ENCODE data around the gene BACH1. TPM values are rescaled to one million over a fixed set of nuclear protein-coding genes. Genes with fewer than 3 reads are reported as not detected.

BACH1 gene
- total and polyA plus RNA-seq, 10 of the 15 experiments (the other 5 are each of a cell fraction or from before 2014, with no cell fraction given), result 3.2 to 25.7 (median 10.5) TPM

GRCh38 chr21:29313662-29314408, 15.1 kb downstream of the BACH1 start:
- Histone ChIP-seq H3K9ac (ENCODE audit: control insufficient read depth, insufficient read depth, low read length) (no peak overlapping the region), H2AFZ (ENCODE audit: control insufficient read depth, low read depth, low read length) (no peak overlapping the region), H3K79me2 (ENCODE audit: control insufficient read depth, insufficient read depth, low read length) (peaks cover 96% of the 10 kb centered on the region), H3K4me1 (ENCODE audit: control insufficient read depth, insufficient read depth, low read length) (no peaks in the 10 kb centered on the region), H3K27ac (ENCODE audit: control insufficient read depth, insufficient read depth) (no peak overlapping the region), H3K4me2 (ENCODE audit: control insufficient read depth, insufficient read depth) (no peak overlapping the region), H3K4me3 (no peak overlapping the region), H3K27me3 (replicated peaks in 1 of 2; ENCODE audit: control insufficient read depth in 2 of 2, insufficient read depth in 2 of 2, low read length in 1 of 2) (no peaks in the 10 kb centered on the region), H3K36me3 (ENCODE audit: control insufficient read depth in 2 of 2, insufficient read depth in 2 of 2, low read length in 1 of 2) (0 out of 4 replicates have a peak, but pooled peaks cover 0 to 4% of the 10 kb centered on the region in 2 experiments), H3K9me3 (replicated peaks; ENCODE audit: control insufficient read depth, insufficient read depth, low read length) (peaks cover 5% of the 10 kb centered on the region; the same call in 1 of the 3 replicates), H4K20me1 (ENCODE audit: control insufficient read depth, insufficient read depth) (no peaks in the 10 kb centered on the region)
- CTCF ChIA-PET, result interaction anchor here (0.7 to 1.6 kb wide), 7 partner anchors 9 to 224 kb away, joined by 3 to 6 read pairs (median 4); no protein-coding TSS in a partner anchor
- in situ Hi-C loops (cut with MboI), result no loop called here
- SMC1A ChIA-PET (ENCODE audit: uncharacterized antibody, unreplicated experiment), result interaction anchor here (0.6 to 7.0 kb wide), 16 partner anchors 11 to 352 kb away, joined by 3 to 85 read pairs (median 4); no protein-coding TSS in a partner anchor
- WGBS (ENCODE audit: insufficient coverage, insufficient replicate concordance, low lambda C conversion rate, missing lambda C conversion rate), result 100% methylated on average over 2 of the region's 2 CpGs
- TF ChIP-seq POLR2AphosphoS5 (IDR thresholded peaks at IDR 0.05; ENCODE audit: low read length) (peak; percentile 54; the same call in 1 of the 2 replicates), BMI1 (IDR thresholded peaks at IDR 0.05; ENCODE audit: borderline replicate concordance) (no peak)
- no TSS peak for BruUV-seq (replicated peaks)
- ATAC-seq, result no peak
- intact Hi-C loops (cut with micrococcal nuclease; ENCODE audit: unreplicated experiment), result no loop called here
- POLR2A ChIA-PET, result interaction anchor here (0.6 to 6.8 kb wide), 6 partner anchors 12 to 150 kb away, joined by 3 to 41 read pairs (median 4); no protein-coding TSS in a partner anchor
- no peak for DNase-seq (ENCODE audit: low read depth, low spot score)
- RAD21 ChIA-PET (ENCODE audit: unreplicated experiment), result interaction anchor here (0.9 to 4.0 kb wide), 6 partner anchors 8 to 79 kb away, joined by 3 to 42 read pairs (median 6); partner anchors contain the start of gene BACH1
- FAIRE-seq, result no peak

- SMC1A ChIA-PET (ENCODE audit: uncharacterized antibody, unreplicated experiment), result interaction anchor here (1.0 to 7.0 kb wide), 6 partner anchors 13 to 227 kb away, joined by 3 to 85 read pairs (median 5); no protein-coding TSS in a partner anchor
- RAD21 ChIA-PET (ENCODE audit: unreplicated experiment), result interaction anchor here (0.7 to 4.0 kb wide), 4 partner anchors 10 to 80 kb away, joined by 3 to 42 read pairs (median 8); partner anchors contain the start of gene BACH1
- no peak for DNase-seq (ENCODE audit: low read depth, low spot score)
- Histone ChIP-seq H4K20me1 (ENCODE audit: control insufficient read depth, insufficient read depth) (no peaks in the 10 kb centered on the region), H3K4me1 (ENCODE audit: control insufficient read depth, insufficient read depth, low read length) (no peaks in the 10 kb centered on the region), H3K27me3 (replicated peaks in 1 of 2; ENCODE audit: control insufficient read depth in 2 of 2, insufficient read depth in 2 of 2, low read length in 1 of 2) (no peaks in the 10 kb centered on the region), H3K9ac (ENCODE audit: control insufficient read depth, insufficient read depth, low read length) (no peak overlapping the region), H2AFZ (ENCODE audit: control insufficient read depth, low read depth, low read length) (no peak overlapping the region), H3K9me3 (replicated peaks; ENCODE audit: control insufficient read depth, insufficient read depth, low read length) (peaks cover 5% of the 10 kb centered on the region; the same call in 1 of the 3 replicates), H3K4me3 (no peak overlapping the region), H3K36me3 (ENCODE audit: control insufficient read depth in 2 of 2, insufficient read depth in 2 of 2, low read length in 1 of 2) (0 out of 4 replicates have a peak, but pooled peaks cover 0 to 4% of the 10 kb centered on the region in 2 experiments), H3K27ac (ENCODE audit: control insufficient read depth, insufficient read depth) (no peak overlapping the region; the same call in 1 of the 2 replicates), H3K79me2 (ENCODE audit: control insufficient read depth, insufficient read depth, low read length) (peaks cover 93% of the 10 kb centered on the region), H3K4me2 (ENCODE audit: control insufficient read depth, insufficient read depth) (no peak overlapping the region)
- TF ChIP-seq POLR2AphosphoS5 (IDR thresholded peaks at IDR 0.05; ENCODE audit: low read length) (peak; percentile 66), PKNOX1 (IDR thresholded peaks at IDR 0.05) (0 out of 2 replicates have a peak, but pooled peaks have one; percentile 11), ZNF24 (IDR thresholded peaks at IDR 0.05) (no peak)
- in situ Hi-C loops (cut with MboI), result no loop called here
- CTCF ChIA-PET, result interaction anchor here (0.6 to 1.6 kb wide), 6 partner anchors 8 to 293 kb away, joined by 3 to 6 read pairs (median 4); no protein-coding TSS in a partner anchor
- BruUV-seq (replicated peaks), result no TSS peak
- intact Hi-C loops (cut with micrococcal nuclease; ENCODE audit: unreplicated experiment), result no loop called here
- FAIRE-seq, result no peak
- ATAC-seq, result peak; percentile 59
- POLR2A ChIA-PET, result interaction anchor here (1.4 to 6.8 kb wide), 2 partner anchors 13 to 83 kb away, joined by 3 to 41 read pairs; no protein-coding TSS in a partner anchor
- WGBS (ENCODE audit: insufficient coverage, insufficient replicate concordance, low lambda C conversion rate, missing lambda C conversion rate), result 53% methylated on average over 2 of the region's 2 CpGs
Measured at GRCh38 chr21:29315131-29315749, 16.5 kb downstream of the BACH1 start.

Data from GM12878 (cell line).